NB4 (cell line): ENCODE results near the gene ARL4D.

Source experiments
- POLR2A ChIP-seq: IDR thresholded peaks from 2 replicates; pipeline ENCODE4 v1.6.1; 2011; ENCODE audit warnings: mild to moderate bottlenecking; ENCODE audit not compliant: insufficient read length; ENCODE audit errors: extremely low read depth
- TF ChIP-seq, protein P1 (sequence below): IDR thresholded peaks from one replicate; pipeline ENCODE4 v1.5.1; 2012; ENCODE audit warnings: low read depth, low read length
- TF ChIP-seq, protein P2 (sequence below): IDR thresholded peaks from 2 replicates; pipeline ENCODE4 v1.6.1; 2011; ENCODE audit warnings: low read depth, low read length

DNA sequence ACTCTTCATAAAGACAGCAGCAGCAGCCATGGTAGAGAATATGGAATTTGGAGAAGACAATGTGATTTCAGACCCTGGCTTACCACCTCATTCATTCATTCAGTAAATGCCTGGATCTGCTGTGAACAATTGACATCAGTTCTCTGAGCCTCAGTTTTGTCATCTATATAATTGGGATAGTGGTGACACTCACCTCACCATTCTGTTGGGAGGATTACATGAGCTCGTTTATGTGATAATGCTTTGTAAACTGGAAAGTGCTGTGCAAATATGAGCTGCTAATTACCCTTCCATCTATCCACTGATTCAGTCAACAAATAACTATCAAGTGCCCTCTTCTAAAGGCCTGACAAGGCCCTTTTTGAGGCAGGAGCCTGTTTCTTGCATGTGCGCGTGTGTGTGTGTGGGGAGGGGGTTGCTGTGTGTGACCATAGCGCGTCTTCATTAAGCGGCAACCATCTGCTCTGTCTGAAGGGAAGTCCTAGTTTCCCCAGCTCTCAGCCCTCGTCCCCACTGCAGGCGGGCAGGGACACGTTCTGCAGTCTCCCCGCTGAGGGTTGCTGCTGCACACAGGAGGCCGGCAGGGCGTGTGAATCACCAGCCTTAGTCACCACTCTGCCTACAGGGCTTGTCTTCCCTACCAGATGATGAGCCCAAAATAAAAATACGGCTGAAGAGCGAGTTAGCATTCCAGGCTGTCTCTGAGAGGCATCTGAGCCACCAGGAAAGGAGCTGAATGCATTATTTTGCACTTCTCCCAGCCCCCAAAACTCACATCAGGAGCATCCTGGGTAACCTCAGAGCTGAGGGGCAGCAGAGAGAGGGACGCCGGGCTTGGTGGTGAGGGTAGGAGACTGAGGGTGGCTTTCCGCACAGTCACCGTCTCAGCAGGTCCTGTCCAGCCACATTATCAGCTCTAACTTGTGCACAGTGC, 19.9 kb downstream of the ARL4D start:
- TF ChIP-seq, protein P1, sequence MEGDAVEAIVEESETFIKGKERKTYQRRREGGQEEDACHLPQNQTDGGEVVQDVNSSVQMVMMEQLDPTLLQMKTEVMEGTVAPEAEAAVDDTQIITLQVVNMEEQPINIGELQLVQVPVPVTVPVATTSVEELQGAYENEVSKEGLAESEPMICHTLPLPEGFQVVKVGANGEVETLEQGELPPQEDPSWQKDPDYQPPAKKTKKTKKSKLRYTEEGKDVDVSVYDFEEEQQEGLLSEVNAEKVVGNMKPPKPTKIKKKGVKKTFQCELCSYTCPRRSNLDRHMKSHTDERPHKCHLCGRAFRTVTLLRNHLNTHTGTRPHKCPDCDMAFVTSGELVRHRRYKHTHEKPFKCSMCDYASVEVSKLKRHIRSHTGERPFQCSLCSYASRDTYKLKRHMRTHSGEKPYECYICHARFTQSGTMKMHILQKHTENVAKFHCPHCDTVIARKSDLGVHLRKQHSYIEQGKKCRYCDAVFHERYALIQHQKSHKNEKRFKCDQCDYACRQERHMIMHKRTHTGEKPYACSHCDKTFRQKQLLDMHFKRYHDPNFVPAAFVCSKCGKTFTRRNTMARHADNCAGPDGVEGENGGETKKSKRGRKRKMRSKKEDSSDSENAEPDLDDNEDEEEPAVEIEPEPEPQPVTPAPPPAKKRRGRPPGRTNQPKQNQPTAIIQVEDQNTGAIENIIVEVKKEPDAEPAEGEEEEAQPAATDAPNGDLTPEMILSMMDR = no peak
- TF ChIP-seq POLR2A = no peak
- TF ChIP-seq, protein P2, sequence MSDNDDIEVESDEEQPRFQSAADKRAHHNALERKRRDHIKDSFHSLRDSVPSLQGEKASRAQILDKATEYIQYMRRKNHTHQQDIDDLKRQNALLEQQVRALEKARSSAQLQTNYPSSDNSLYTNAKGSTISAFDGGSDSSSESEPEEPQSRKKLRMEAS = peak; percentile 80
